IPS-NIHi11 (cell line): ENCODE measurements around the gene FAM98C.
A peak's percentile ranks its signal among the peaks of the same experiment; 100 is the strongest.
"Not testable (repeated sequence)": the region's sequence is repeated elsewhere in the genome, so short reads cannot be mapped to it uniquely, and the experiment has no call there.

Source experiments
- DNase-seq: peaks from one replicate; pipeline ENCODE4 v3.0.0; 2012; ENCODE audit warnings: mixed read lengths, low spot score

The FAM98C gene

DNA sequence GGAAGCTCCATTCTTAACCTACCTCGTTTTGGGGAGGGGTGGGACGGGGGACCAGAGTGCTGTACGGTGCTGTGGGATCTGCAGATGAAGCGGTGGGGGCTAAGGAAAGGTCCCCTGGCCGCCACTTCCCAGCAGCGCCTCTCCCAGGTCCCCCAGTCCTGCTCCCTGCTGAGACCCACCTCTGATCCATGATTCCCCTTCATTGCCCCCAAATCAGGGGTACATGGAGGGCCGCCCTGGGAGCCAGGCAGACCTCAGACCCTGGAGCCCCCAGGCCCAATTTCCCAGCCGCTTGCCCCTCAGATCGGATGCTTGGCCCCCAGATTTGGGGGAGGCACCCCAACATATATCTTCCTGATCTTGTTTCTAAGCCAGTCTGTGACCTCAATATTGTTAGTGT, 3.8 kb upstream of the FAM98C start:
- no peak for DNase-seq

DNA sequence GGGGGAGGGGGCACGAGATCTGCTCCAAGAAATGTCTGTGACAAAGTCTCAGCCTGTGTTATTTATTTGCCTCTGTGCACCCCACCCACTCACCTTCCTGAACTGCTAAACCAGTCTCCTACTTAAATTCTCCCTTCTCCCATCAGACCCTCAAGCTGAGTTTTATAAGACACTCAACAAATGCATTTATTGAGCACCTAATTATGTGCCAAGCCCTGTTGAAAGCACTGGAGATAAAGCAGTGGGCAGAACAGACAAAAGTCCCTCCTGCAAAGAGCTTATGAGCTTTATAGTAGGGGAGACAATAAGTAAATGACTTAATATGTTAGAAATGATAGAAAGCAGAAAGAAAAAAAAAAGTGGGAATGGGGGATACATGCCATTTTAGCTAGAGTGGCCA, 3.4 kb upstream of the FAM98C start:
- DNase-seq = no peak

DNA sequence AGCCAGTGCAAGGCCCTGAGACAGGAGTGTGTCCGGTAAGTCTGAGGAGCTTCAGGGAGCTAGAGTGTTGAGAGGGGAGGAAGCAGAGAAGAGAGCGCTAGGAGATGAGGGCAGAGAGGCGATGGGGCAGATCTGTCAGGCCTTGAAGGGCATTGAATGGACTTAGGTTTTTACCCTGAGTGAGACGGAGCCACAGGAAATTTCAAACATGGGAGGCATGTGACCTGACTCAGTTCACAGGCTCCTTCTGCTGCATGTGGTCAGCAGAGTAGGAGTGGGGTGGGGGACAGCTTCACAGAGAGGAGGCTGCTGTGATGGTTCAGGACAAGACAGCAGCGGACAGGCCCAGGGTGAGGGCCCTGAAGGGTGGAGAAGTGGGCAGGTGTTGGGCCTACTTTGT, 2.5 kb upstream of the FAM98C start:
- no peak for DNase-seq

DNA sequence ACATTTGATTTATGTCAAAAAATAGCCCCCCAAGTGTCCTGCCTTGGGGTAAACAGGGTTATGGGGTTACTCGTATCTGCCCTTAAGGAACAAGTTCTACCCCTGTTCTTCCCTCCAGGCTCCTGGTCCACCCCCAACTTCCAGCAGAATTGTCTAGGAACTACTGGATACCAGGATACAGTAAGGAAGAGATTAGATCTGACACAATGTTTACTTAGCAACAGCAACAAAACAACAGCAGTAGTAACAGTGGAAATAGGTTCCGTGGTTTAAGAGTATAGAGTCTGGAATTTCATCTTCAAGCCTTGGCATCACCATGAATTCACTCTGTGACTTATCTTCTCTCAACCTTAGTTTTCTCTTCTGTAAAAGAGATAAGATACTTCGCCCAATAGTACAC, 1.7 kb upstream of the FAM98C start:
- DNase-seq = no peak

DNA sequence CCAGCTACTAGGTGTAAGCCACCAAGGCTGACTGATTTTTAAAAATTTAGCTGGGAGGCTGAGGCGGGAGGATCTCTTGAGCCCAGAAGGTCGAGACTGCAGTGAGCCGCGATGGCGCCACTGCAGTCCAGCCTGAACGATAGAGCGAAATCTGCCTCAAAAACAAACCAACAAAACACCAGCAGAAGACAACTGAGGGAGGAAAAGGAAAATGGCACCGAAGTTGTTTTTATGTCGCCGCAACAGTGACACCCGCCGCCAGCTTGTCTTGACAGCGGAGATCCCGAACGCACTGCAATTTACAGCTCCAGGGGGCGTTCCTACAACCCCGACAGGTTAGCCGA, 298 bp upstream of the FAM98C start:
- DNase-seq = no peak

DNA sequence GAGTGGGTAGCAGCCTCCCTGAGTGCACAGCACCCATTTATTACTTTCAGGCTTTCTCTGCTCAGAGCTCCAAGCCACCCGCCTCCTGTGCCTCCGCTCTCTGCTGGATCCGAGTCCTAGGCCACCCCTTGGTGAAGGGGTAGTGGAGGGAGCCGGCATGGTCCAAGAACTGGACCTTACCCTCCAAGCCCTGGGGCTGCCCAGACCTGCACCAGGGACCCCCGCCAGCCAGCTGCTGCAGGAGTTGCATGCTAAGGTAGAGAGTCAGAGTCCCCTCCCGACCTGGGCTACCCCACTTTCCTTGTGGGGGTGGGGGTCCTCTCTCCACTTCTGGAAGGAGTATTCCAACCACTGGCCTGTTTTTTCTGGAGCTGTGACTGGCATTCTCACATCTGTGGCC, 2.0 kb downstream of the FAM98C start:
- no peak for DNase-seq

DNA sequence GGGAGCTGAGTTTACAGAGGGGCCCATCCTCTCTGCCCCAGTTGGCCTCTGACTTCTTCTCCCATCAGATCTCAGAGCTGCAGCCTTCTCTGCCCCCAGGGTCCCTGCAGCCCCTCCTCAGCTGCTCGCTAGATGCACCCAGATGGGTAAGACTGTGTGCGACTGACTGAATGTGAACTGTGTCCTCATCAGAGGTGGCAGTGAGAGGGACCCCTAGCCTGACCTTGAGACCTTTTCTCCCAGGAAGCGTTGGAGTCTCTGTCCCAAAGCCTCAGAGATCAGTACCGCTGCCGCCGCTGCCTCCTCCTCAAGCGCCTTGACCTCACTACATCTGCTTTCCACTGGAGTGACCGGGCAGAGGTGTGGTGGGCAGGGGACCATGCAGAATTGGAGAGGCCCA, 2.4 kb downstream of the FAM98C start:
- no peak for DNase-seq

DNA sequence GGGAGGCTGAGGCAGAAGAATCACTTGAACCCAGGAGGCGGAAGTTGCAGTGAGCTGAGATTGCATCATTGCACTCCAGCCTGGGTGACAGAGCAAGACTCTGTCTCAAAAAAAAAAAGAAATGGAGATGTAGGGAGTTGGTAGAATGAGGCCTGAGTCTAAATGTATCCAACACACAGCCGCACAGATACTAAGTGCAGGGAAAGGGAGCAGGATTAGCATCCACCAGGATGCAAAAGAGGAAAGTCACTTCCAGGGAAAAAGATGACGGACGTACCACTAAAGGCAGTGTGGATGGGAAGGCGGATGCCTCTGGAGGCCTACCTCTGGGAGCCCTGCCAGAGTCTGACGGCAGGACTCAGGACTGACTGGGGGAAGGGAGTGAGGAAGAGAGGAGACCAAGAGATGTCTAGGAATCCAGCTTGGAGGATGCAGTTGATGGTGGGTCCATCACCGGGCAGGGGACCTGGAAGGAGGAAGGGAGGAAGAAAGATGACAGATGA, 6.8 kb downstream of the FAM98C start:
- no peak for DNase-seq

DNA sequence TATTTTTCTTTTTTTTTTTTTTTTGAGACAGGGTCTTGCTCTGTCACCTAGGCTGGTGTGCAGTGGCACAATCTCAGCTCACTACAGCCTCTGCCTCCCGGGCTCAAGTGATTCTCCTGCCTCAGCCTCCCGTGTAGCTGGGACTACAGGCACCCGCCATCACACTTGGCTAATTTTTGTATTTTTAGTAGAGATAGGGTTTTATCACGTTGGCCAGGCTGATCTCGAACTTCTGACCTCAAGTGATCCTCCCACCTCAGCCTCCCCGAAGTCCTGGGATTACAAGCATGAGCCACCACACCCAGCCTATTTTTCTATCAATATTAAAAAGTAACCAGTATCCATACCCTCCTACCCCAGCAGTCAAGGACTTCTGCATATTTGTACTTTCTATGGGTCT, 7.5 kb downstream of the FAM98C start:
- not testable (repeated sequence) for DNase-seq

DNA sequence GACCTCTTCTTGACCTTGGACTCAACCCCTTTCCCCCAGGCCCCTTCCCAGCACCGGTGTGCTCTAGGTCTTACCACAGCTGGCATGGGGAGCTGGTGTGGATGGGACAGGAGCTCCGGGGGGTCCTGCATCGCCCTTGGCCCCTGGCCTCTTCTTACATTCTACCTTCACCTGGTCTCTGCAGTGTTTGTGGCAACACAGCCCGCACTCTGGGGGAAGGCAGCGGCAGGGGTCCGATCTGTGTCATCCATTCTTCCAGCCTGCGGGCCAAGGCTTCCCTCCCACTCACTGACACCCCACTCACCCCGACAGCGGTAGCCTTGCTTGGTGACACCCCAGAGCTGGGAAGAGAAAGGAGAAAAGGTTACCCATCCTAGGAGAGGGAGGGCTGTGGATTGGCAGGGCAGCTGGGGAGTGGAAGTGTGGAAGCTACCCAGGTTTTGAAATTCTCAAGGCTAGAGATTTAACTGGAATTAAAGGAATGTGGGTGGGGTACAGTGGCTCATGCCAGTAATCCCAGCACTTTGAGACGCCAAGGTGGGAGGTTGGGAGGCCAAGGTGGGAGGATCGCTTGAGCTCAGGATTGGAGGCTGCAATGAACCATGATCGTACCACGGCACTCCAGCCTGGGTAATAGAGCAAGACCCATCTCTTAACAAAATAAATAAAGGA, 8.3 kb downstream of the FAM98C start:
- DNase-seq = no peak

DNA sequence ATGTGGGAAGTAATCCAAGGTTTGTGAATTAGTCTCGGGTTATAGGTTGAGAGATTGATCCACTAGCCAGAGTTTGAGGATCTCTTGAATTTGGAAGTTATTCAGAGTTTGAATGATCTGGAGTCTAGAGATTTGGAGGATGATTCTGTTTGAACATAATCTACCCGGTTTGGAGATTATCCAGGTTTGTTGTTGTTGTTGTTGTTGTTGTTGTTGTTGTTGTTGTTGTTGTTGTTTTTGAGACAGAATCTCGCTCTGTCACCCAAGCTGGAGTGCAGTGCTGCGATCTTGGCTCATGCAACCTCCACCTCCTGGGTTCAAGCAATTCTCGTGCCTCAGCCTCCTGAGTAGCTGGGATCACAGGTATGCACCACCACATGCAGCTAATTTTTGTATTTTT, 9.0 kb downstream of the FAM98C start:
- DNase-seq = not testable (repeated sequence)

DNA sequence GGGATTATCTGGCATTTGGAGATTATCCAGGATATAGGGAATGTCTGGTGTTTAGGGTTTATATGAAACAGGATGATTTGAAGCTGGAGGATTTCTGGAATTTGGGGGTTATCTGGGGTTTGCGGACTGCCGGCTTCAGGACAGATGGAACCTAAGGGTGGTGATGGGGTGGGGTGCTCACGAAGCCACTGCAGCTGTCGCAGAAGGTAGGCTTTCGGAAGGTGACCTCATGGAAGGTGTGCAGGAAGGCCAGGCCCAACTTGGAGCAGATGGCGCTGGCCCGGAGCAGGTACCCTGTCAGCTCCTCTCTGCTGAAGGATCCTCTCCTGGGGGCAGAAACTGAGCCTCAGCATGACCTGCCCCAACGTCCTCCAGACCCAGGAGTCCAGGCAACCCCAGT, 9.6 kb downstream of the FAM98C start:
- DNase-seq = no peak

DNA sequence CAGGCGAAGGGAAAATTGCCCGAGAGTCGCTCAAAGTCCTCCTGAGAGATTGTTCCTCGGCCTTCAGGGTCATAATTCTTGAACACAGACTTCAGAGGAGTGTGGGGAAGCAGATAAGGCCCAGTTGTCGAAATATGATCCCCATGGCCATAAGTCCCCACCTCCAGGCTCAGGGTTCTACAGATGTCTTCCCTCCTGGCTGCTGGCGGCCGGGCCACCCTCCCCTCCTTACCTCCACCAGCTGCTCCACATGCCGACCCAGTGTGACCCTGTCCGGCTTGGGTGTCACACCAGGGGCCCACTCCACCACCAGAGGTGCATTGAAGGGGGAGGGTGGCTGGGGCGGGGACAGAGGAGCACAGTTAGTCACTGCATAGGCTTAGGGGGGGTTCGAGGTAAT, 10.1 kb downstream of the FAM98C start:
- no peak for DNase-seq

DNA sequence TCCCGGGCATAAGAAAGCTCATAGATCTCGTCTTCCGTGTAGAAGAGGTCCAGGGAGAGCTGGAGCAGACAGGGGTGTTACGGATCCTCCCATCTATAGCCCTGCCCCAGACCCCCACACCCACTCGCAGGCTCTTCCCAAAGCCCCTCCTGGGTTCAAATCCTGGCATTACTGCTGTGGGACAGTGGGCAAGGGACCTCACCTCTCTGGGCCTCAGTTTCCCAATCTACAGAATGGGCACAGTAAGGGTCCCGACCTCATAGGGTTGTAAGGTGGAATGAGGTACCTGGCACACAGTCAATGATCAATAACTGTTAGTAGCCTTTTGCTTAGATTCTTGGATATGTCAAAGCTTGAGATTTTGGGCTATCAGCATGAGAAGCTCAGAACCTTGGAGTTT, 10.5 kb downstream of the FAM98C start:
- DNase-seq = no peak

DNA sequence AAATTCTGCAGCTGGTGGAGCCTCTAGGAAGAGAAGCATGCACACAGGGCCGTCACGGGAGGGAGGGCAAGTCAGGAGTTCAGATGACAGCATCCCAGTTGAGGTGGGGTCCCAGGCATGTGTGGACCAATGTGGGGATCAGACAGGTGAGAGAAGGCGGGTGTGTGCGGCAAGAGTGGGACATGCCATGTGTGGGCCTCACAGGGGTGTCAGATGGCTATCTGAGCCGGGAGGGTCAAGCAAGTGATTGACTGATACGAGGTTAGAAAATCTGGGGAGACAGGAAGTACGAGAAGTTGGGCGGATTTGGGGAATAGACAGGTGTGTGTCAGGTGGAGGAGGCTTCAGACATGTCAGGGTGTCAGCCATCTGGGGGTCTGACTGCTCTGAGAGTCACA, 14.3 kb downstream of the FAM98C start:
- DNase-seq = no peak

DNA sequence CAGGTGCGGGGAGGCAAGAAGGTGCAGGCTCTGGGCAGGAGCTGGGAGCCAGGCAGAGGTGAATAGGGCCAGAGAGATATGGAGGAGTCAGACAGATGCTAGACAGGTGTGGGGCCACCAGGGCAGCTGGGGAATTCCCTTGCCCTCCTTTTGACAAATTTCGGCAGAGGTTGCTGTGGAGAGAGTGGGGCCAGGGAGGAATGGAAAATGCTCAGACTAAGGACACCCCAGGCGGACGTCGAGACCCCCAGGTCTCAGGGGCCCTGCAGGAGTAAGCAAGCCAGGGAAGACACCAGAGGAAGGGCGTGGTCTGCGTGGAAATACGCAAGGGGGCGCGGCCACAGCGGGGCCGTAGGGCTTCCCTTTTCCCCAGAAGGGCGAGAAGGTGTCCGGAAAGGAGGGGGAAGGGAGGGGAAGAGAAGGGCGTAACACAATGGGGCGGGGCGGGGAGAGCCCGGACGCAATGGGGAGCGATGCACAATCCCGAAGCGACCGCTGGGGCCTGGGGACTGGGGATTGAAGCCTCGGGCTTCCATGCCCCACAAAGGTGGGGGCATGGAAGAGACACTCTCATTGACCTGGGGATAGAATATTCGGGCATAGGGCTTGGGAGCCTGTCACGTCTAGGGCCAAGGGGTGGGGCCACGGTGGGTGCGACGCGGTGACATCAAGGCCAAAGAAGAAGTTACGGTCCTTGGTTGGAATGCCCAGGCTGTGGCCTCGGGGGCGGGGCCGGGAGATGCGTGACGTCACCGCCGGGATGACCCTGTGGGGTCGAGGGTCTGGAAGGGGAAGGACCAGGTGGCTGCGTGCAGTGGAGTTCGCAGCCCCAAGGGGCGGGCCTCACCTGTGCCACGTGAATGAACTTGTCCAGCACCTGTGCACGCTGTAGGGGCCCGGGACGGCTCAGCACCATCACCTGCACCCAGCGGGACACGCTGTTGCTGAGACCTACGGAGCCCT, 14.9 kb downstream of the FAM98C start:
- DNase-seq = peak; percentile 89

DNA sequence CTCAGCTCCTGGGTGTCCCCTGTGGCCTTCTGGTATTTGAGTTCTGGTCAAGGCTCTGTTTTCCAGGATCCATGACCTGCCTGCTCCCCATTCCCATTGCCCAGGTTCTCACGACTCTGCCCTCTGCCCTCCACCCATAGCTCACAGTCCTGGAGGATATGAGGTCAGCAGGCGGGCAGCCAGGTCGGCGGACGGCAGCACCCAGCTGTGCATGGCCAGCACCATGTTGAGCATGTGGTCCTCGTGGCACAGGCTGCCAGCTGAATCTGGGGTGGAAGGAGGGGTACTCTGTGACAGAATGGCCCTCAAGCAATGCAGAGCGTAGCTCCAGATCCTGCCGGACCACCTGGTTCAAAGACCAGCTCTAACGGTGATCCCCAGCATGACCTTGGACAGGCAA, 18.0 kb downstream of the FAM98C start:
- no peak for DNase-seq

DNA sequence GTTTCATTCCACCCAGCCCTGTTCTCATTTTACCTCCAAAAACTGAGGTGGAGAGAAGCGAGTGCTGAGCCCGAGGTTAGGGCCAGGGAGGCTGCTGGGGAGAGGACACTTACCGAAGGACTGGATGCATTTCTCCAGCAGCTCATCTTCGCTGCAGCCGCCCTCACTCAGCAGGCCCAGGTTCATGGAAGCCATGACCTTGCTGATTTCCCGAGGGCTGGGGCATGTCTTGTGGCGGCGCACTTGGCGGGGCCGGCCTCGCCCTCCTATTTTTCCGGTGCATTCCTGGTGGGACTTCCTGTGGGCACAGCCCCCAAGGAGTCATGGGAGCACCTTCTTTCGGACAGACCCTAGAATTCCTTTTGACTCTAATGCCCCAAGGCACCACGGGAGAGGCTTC, 19.0 kb downstream of the FAM98C start:
- DNase-seq = no peak

DNA sequence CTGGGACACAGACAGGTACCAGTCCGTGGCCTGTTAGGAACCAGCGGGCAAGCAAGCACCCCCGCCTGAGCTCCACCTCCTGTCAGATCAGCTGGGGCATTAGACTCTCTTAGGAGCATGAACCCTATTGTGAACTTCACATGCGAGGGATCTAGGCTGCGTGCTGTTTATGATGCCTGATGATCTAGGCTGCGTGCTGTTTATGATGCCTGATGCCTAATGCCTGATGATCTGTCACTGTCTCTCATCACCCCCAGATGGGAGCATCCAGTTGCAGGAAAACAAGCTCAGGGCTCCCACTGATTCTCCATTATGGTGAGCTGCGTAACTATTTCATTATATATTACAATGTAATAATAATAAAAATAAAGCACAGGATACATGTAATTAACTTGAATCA, 19.5 kb downstream of the FAM98C start:
- DNase-seq = no peak

DNA sequence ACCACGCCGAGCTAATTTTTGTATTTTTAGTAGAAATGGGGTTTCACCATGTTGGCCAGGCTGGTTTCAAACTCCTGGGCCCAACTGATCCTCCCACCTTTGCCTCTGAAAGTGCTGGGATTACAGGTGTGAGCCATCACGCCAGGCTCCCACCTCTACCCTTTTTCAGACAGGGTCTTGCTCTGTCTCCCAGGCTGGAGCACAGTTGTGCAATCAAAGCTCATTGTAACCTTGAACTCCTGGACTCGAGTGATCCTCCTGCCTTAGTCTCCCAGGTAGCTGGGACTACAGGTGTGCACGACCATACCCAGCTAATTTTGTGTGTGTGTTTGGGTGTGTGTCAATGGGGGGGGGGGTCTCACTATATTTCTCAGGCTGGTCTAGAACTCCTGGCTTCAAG, 21.4 kb downstream of the FAM98C start:
- DNase-seq = no peak

DNA sequence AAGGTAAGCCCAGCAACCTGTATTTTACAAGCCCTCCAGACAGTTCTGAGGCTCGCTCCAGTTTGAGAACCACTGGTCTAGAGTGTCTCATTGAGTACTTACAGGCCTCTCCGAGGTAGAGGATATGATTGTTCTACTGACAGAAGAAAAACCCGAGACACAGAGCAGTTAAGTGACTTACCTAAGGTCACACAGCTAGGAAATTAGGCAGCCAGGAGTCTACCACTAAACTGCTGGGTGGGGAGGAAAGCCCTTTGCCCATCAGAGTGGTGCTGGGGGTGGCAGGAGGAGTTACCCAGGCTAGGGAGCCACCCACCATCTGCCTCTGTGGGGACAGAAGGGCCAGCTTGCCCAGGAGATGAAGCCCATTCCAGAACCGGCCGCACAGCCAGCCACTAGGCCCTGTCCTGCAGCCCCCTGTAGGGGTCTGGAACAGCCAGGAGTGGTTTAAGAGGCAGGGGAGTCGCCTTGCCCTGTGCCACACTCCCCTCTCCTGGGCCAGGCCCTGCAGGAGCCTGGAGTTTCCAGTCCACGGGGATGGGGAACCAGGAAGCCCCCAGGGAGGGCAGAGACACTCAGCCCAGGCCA, 22.4 kb downstream of the FAM98C start:
- DNase-seq = no peak

DNA sequence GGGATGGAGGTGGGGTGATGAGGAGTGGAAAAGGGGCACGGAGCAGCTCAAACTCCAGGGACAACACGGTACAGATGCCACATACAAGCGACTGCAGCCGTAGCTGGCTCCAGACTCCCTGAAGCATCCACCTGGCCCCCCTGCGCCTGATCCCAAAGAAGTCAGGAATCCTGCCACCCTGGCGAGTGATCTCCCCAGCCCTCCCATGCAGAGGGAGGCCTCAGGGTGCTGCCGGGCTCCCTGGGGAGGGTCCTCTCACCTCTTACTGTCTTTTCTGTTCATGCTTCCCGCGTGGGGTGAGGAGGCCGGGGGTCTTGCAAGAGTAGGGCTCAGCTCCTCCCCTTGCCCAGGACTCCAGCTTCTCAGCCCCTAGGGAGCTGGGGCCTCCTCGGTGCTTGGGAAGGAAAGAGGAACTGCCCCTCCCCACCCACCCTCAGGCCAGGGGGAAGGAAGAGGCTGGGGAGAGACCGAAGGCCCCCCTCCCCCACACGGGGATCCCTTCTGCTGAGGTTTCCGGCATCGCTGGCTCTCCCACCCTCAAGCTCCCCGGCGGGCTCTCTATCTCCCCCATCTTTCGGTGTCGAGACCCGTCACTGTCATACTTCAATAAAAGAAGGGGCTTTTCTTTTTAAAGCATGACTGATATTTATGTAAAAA, 23.0 kb downstream of the FAM98C start, which contains the start of gene RASGRP4:
Gene RASGRP4, minus strand, starts transcription at position 410 of the 657 bp plus-strand sequence. Its CDS starts 128 bp downstream, at position 282.
- DNase-seq = peak; percentile 48
